Type B pancreatic cell (in vitro differentiated cells): ENCODE data around the gene KMT2C. TPM values are rescaled to one million over a fixed set of nuclear protein-coding genes. Genes with fewer than 3 reads are reported as not detected.

Experiments used
- DNase-seq: peaks from one replicate; pipeline ENCODE4 v3.0.0; 2021; ENCODE audit warnings: mixed read lengths; ENCODE audit not compliant: unreplicated experiment; ENCODE audit errors: extremely low spot score
- H3K27ac Mint-ChIP-seq: 2 replicates; pipeline ENCODE4 v1.8.0; 2021; ENCODE audit warnings: mild to moderate bottlenecking, mixed read lengths
- H3K27me3 Mint-ChIP-seq: 2 replicates; pipeline ENCODE4 v1.8.0; 2021; ENCODE audit warnings: mixed read lengths
- H3K36me3 Mint-ChIP-seq: 2 replicates; pipeline ENCODE4 v1.8.0; 2021; ENCODE audit warnings: mixed read lengths
- H3K4me1 Mint-ChIP-seq: one replicate; pipeline ENCODE4 v1.8.0; 2021; ENCODE audit warnings: mixed read lengths; ENCODE audit not compliant: unreplicated experiment
- H3K4me3 Mint-ChIP-seq: 2 replicates; pipeline ENCODE4 v1.8.0; 2021; ENCODE audit warnings: mild to moderate bottlenecking, mixed read lengths
- H3K9me3 Mint-ChIP-seq: 2 replicates; pipeline ENCODE4 v1.8.0; 2021; ENCODE audit warnings: mixed read lengths
- total RNA-seq: library from RNA; stranded (reverse); gene quantifications from 2 replicates; pipeline ENCODE4 v1.2.1, GENCODE V29; 2021; ENCODE audit warnings: low replicate concordance
- TF ChIP-seq, protein P1 (sequence below): fragments of 200-600 bp; sonication (generic); conservative IDR thresholded peaks from 2 replicates; pipeline ENCODE4 v1.5.0; 2021; ENCODE audit warnings: antibody characterized with exemption, mild to moderate bottlenecking

KMT2C gene
- total RNA-seq, 1 donor from 2014 or later, result 60.3 TPM

DNA sequence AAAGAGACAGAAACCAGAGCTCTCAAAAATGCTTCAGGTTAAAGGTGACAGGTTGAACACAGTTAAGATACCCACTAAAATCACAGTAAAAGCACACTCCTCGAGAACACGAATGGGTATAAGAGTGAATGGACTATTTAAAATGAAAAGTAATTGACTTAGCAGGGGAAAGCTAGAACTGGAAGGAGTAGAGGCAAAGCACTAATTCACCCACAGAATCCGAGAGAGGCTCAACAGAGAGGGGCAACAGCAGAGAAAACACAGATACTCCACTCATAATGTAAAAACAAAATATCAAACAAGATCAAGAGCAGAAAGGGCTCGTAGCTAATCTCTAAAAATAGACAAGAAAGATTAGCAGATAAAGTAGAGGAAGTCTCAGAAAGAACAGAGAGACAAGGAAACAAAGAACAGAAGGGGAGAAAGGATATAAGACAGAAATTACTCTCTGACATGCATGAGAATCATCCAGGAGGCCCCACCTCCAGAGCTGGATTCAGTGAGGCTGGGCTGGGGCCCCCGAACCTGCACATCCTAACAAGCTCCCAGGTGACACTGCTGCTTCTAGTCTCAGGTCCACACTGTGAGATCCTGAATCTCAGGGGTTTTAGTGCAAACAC, 292.7 kb downstream of the KMT2C start:
- H3K36me3 Mint-ChIP-seq, result peaks cover 50% of the 10 kb centered on the region
- H3K27me3 Mint-ChIP-seq, result no peaks in the 10 kb centered on the region
- TF ChIP-seq, protein P1, sequence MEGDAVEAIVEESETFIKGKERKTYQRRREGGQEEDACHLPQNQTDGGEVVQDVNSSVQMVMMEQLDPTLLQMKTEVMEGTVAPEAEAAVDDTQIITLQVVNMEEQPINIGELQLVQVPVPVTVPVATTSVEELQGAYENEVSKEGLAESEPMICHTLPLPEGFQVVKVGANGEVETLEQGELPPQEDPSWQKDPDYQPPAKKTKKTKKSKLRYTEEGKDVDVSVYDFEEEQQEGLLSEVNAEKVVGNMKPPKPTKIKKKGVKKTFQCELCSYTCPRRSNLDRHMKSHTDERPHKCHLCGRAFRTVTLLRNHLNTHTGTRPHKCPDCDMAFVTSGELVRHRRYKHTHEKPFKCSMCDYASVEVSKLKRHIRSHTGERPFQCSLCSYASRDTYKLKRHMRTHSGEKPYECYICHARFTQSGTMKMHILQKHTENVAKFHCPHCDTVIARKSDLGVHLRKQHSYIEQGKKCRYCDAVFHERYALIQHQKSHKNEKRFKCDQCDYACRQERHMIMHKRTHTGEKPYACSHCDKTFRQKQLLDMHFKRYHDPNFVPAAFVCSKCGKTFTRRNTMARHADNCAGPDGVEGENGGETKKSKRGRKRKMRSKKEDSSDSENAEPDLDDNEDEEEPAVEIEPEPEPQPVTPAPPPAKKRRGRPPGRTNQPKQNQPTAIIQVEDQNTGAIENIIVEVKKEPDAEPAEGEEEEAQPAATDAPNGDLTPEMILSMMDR, result no peak
- peaks cover 7% of the 10 kb centered on the region for H3K4me1 Mint-ChIP-seq
- H3K27ac Mint-ChIP-seq, result peak overlapping the region; percentile 22
- H3K9me3 Mint-ChIP-seq, result no peaks in the 10 kb centered on the region
- DNase-seq, result no peak
- no peak overlapping the region for H3K4me3 Mint-ChIP-seq

DNA sequence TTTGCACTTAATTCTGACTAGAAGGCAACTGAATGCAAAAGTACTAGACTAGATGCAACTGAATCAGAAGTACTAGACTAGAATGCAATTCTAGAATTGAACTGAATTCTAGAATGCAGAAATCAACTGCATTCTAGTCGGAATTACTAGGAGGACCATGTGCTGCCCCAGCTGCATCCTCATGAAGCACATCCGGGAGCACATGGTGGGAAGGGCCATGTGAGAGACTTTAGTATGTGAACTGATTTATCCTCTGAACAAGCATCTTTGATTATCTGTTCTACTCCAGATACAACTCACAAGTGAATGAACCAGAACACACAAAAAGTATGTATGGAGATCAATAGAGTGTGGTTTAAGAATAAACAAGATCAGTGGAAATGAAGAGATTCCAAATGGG, 295.2 kb downstream of the KMT2C start:
- TF ChIP-seq, protein P1, result no peak
- Mint-ChIP-seq H3K27ac (no peak overlapping the region), H3K9me3 (no peaks in the 10 kb centered on the region), H3K27me3 (no peaks in the 10 kb centered on the region), H3K36me3 (peaks cover 48% of the 10 kb centered on the region), H3K4me3 (no peak overlapping the region), H3K4me1 (peaks cover 12% of the 10 kb centered on the region)
- no peak for DNase-seq

DNA sequence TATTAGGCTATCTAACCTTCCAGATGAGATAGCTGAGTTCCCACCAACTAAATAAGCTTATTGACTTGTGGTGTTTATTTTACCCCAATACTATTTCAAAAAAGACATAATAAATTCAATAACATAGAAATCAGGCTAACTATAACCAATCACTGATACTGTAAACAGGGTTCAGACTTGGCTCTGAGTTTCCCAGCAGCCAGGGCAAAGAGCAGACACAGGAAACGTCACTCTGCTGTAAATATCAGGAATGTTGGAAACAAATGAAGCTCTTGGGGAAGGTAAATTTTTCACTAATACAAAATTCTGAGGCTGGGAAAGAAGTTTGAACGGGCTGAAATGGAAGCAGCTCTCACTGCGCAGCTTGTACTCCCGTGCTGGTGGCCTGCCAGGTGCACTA, 295.7 kb downstream of the KMT2C start:
- no peak overlapping the region for H3K4me3 Mint-ChIP-seq
- no peaks in the 10 kb centered on the region for H3K27me3 Mint-ChIP-seq
- peaks cover 43% of the 10 kb centered on the region for H3K36me3 Mint-ChIP-seq
- TF ChIP-seq, protein P1, result no peak
- no peaks in the 10 kb centered on the region for H3K9me3 Mint-ChIP-seq
- no peak overlapping the region for H3K27ac Mint-ChIP-seq
- no peak for DNase-seq
- H3K4me1 Mint-ChIP-seq, result peaks cover 12% of the 10 kb centered on the region

DNA sequence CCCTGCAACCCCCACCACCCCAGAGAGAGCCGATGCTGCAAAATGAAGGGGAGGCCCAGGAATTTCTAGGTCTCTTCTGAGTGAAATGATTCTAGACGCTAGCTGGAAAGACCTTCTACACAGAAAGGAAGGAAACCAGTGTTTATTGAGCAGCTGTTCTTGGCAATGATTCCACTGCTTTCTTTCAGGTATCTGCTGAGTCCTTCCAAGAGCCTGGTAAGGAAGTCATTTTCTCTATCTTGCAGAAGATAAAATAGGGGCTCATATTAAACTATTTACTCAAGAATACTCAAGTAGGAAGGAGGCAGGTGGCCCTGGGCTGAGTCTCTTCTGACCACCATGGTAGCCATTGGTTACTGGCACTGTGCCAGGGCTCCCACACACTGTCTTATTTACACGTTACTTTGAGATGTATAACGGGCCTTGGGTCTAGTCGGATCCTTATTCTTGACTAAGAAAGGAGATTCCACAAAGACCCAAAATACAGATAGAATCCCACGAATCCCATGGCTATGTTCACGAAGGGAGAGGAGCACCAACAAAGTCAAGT, 298.3 kb downstream of the KMT2C start:
- Mint-ChIP-seq H3K9me3 (no peaks in the 10 kb centered on the region), H3K4me3 (no peak overlapping the region), H3K4me1 (peaks cover 6% of the 10 kb centered on the region), H3K36me3 (peaks cover 33% of the 10 kb centered on the region), H3K27ac (no peak overlapping the region), H3K27me3 (no peaks in the 10 kb centered on the region)
- DNase-seq, result no peak
- TF ChIP-seq, protein P1, result no peak

DNA sequence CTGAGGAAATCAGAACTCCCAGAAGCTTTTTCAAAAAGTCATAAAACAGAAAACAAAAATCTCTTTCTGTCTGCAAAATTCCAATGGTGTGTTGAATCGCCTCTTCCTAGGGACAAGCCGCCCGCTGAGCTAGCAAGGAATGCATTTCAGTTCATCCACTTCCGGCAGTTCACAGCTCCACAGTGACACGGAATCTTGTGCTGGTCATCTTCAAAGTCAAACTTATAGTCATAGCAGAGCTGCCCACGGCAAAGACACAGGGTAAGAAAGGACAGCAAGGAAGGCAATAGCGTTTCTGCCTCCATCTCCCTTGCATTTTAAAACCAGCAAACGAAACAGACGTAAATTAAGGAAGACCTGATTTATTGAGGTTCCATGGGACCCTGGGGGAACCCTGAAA, 299.1 kb downstream of the KMT2C start:
- Mint-ChIP-seq H3K4me3 (peak overlapping the region; percentile 20), H3K27me3 (no peaks in the 10 kb centered on the region), H3K27ac (peak overlapping the region; percentile 27), H3K9me3 (no peaks in the 10 kb centered on the region), H3K36me3 (peaks cover 34% of the 10 kb centered on the region), H3K4me1 (peaks cover 6% of the 10 kb centered on the region)
- TF ChIP-seq, protein P1, result no peak
- DNase-seq, result no peak
